ENCODE measurements around the gene IDNK. TPM values are rescaled to one million over a fixed set of nuclear protein-coding genes. Genes with fewer than 3 reads are reported as not detected.
"Not testable (repeated sequence)": the region's sequence is repeated elsewhere in the genome, so short reads cannot be mapped to it uniquely, and the experiment has no call there.

IDNK gene
- 1 to 10 TPM; 4.4 to 5.0 TPM for total RNA-seq

GRCh38 chr9:83622939-83623678 is at the start of gene IDNK:
Gene IDNK (plus strand): TSS chr9:83623143. CDS start chr9:83623172, 29 bp downstream.
- H3K27ac Mint-ChIP-seq, result peak within 1 kb of the TSS; percentile 93
- peaks cover 26% of the 10 kb centered on the region for H3K4me1 Mint-ChIP-seq (ENCODE audit: low read depth)
- H3K36me3 Mint-ChIP-seq, result peaks cover 2% of the 10 kb centered on the region
- peak; percentile 76 for DNase-seq
- CTCF ChIA-PET, result interaction anchor here (0.6 to 2.5 kb wide), 9 partner anchors 20 to 671 kb away, joined by 3 to 12 read pairs (median 4); partner anchors contain the start of gene UBQLN1
- H3K9me3 Mint-ChIP-seq, result no peaks in the 10 kb centered on the region
- POLR2A ChIA-PET, result interaction anchor here (0.6 to 3.3 kb wide), 5 partner anchors 8 to 298 kb away, joined by 3 to 24 read pairs (median 4); partner anchors contain the start of genes KIF27 and UBQLN1
- H3K27me3 Mint-ChIP-seq, result no peaks in the 10 kb centered on the region
- peak within 1 kb of the TSS; percentile 77 for H3K4me3 Mint-ChIP-seq
- intact Hi-C loops (cut with micrococcal nuclease), result loop anchor here (1.0 to 10.0 kb wide), 6 partner anchors 85 to 672 kb away; partner anchors contain the start of genes GKAP1, HNRNPK, KIF27 and RMI1

GRCh38 chr9:83574482-83574881 is 48.5 kb upstream of the IDNK start:
- Mint-ChIP-seq H3K4me3 (no peak overlapping the region), H3K9me3 (peaks cover 17% of the 10 kb centered on the region), H3K27me3 (no peaks in the 10 kb centered on the region), H3K27ac (no peak overlapping the region), H3K4me1 (ENCODE audit: low read depth) (no peaks in the 10 kb centered on the region), H3K36me3 (peaks cover 29% of the 10 kb centered on the region)
- intact Hi-C loops (cut with micrococcal nuclease), result no loop called here
- no peak for DNase-seq
- ChIA-PET POLR2A (no interaction called here), CTCF (interaction anchor here (0.6 kb wide), 1 partner anchor 240 kb away, joined by 3 read pairs; no protein-coding TSS in a partner anchor)

GRCh38 chr9:83582029-83582428 is 40.9 kb upstream of the IDNK start:
- CTCF ChIA-PET, result no interaction called here
- POLR2A ChIA-PET, result no interaction called here
- Mint-ChIP-seq H3K4me1 (ENCODE audit: low read depth) (no peaks in the 10 kb centered on the region), H3K27ac (no peak overlapping the region), H3K27me3 (no peaks in the 10 kb centered on the region), H3K36me3 (peaks cover 29% of the 10 kb centered on the region), H3K9me3 (peaks cover 19% of the 10 kb centered on the region), H3K4me3 (no peak overlapping the region)
- intact Hi-C loops (cut with micrococcal nuclease), result no loop called here
- DNase-seq, result no peak

- Mint-ChIP-seq H3K36me3 (peaks cover 17% of the 10 kb centered on the region), H3K27ac (no peak overlapping the region), H3K4me3 (no peak overlapping the region), H3K4me1 (ENCODE audit: low read depth) (peaks cover 7% of the 10 kb centered on the region), H3K9me3 (peaks cover 12% of the 10 kb centered on the region), H3K27me3 (no peaks in the 10 kb centered on the region)
- CTCF ChIA-PET, result no interaction called here
- DNase-seq, result peak; percentile 37
- intact Hi-C loops (cut with micrococcal nuclease), result no loop called here
- POLR2A ChIA-PET, result no interaction called here
Observed at GRCh38 chr9:83583151-83584014, 39.6 kb upstream of the IDNK start.

- POLR2A ChIA-PET, result no interaction called here
Observed at GRCh38 chr9:83584995-83585394, 37.9 kb upstream of the IDNK start.

GRCh38 chr9:83588256-83588655 is 34.7 kb upstream of the IDNK start:
- Mint-ChIP-seq H3K4me3 (no peak overlapping the region), H3K27ac (no peak overlapping the region), H3K4me1 (ENCODE audit: low read depth) (peaks cover 7% of the 10 kb centered on the region), H3K9me3 (peaks cover 4% of the 10 kb centered on the region), H3K36me3 (peaks cover 7% of the 10 kb centered on the region), H3K27me3 (no peaks in the 10 kb centered on the region)
- intact Hi-C loops (cut with micrococcal nuclease), result no loop called here
- no peak for DNase-seq
- ChIA-PET CTCF (no interaction called here), POLR2A (no interaction called here)

More at GRCh38 chr9:83584995-83585394, 37.9 kb upstream of the IDNK start:
- intact Hi-C loops (cut with micrococcal nuclease), result no loop called here
- H3K9me3 Mint-ChIP-seq, result peaks cover 4% of the 10 kb centered on the region
- peaks cover 7% of the 10 kb centered on the region for H3K36me3 Mint-ChIP-seq
- no peak overlapping the region for H3K4me3 Mint-ChIP-seq
- CTCF ChIA-PET, result no interaction called here
- H3K27ac Mint-ChIP-seq, result no peak overlapping the region
- H3K4me1 Mint-ChIP-seq (ENCODE audit: low read depth), result peaks cover 7% of the 10 kb centered on the region
- no peak for DNase-seq
- no peaks in the 10 kb centered on the region for H3K27me3 Mint-ChIP-seq

GRCh38 chr9:83596899-83597504 is 25.9 kb upstream of the IDNK start:
- no peak overlapping the region for H3K27ac Mint-ChIP-seq
- H3K4me1 Mint-ChIP-seq (ENCODE audit: low read depth), result no peaks in the 10 kb centered on the region
- no peak overlapping the region for H3K4me3 Mint-ChIP-seq
- H3K9me3 Mint-ChIP-seq, result no peaks in the 10 kb centered on the region
- POLR2A ChIA-PET, result no interaction called here
- no peaks in the 10 kb centered on the region for H3K36me3 Mint-ChIP-seq
- CTCF ChIA-PET, result interaction anchor here (0.7 to 3.6 kb wide), 7 partner anchors 9 to 269 kb away, joined by 3 to 51 read pairs (median 4); no protein-coding TSS in a partner anchor
- peak; percentile 56 for DNase-seq
- intact Hi-C loops (cut with micrococcal nuclease), result loop anchor here (1.0 kb wide), 1 partner anchor 263 kb away; no protein-coding TSS in a partner anchor
- H3K27me3 Mint-ChIP-seq, result no peaks in the 10 kb centered on the region

- intact Hi-C loops (cut with micrococcal nuclease), result no loop called here
Observed at GRCh38 chr9:83598487-83598886, 24.5 kb upstream of the IDNK start.

GRCh38 chr9:83599071-83599470 is 23.9 kb upstream of the IDNK start:
- H3K9me3 Mint-ChIP-seq, result no peaks in the 10 kb centered on the region
- intact Hi-C loops (cut with micrococcal nuclease), result no loop called here
- no peaks in the 10 kb centered on the region for H3K4me1 Mint-ChIP-seq (ENCODE audit: low read depth)
- ChIA-PET POLR2A (no interaction called here), CTCF (no interaction called here)
- H3K27me3 Mint-ChIP-seq, result no peaks in the 10 kb centered on the region
- no peak for DNase-seq
- H3K27ac Mint-ChIP-seq, result no peak overlapping the region
- no peak overlapping the region for H3K4me3 Mint-ChIP-seq
- H3K36me3 Mint-ChIP-seq, result no peaks in the 10 kb centered on the region

More at GRCh38 chr9:83598487-83598886, 24.5 kb upstream of the IDNK start:
- POLR2A ChIA-PET, result no interaction called here
- Mint-ChIP-seq H3K36me3 (no peaks in the 10 kb centered on the region), H3K27me3 (no peaks in the 10 kb centered on the region), H3K4me1 (ENCODE audit: low read depth) (no peaks in the 10 kb centered on the region), H3K27ac (no peak overlapping the region), H3K4me3 (no peak overlapping the region), H3K9me3 (no peaks in the 10 kb centered on the region)
- CTCF ChIA-PET, result interaction anchor here (0.6 to 3.6 kb wide), 2 partner anchors 97 to 263 kb away, joined by 4 to 51 read pairs; no protein-coding TSS in a partner anchor
- no peak for DNase-seq

- H3K4me1 Mint-ChIP-seq (ENCODE audit: low read depth), result no peaks in the 10 kb centered on the region
- intact Hi-C loops (cut with micrococcal nuclease), result no loop called here
- no peaks in the 10 kb centered on the region for H3K36me3 Mint-ChIP-seq
- POLR2A ChIA-PET, result no interaction called here
- H3K27me3 Mint-ChIP-seq, result no peaks in the 10 kb centered on the region
- no peak overlapping the region for H3K4me3 Mint-ChIP-seq
- no peak for DNase-seq
- no peaks in the 10 kb centered on the region for H3K9me3 Mint-ChIP-seq
- CTCF ChIA-PET, result no interaction called here
- H3K27ac Mint-ChIP-seq, result no peak overlapping the region
Observed at GRCh38 chr9:83601463-83601862, 21.5 kb upstream of the IDNK start.

- H3K9me3 Mint-ChIP-seq; CTCF ChIA-PET; DNase-seq; intact Hi-C loops (cut with micrococcal nuclease); POLR2A ChIA-PET; H3K27me3 Mint-ChIP-seq; H3K36me3 Mint-ChIP-seq; H3K4me3 Mint-ChIP-seq; H3K27ac Mint-ChIP-seq; H3K4me1 Mint-ChIP-seq (ENCODE audit: low read depth): not testable (repeated sequence)
Observed at GRCh38 chr9:83607620-83608019, 15.3 kb upstream of the IDNK start.

- intact Hi-C loops (cut with micrococcal nuclease); CTCF ChIA-PET; H3K36me3 Mint-ChIP-seq; DNase-seq; H3K9me3 Mint-ChIP-seq; H3K4me3 Mint-ChIP-seq; H3K4me1 Mint-ChIP-seq (ENCODE audit: low read depth); H3K27ac Mint-ChIP-seq; POLR2A ChIA-PET; H3K27me3 Mint-ChIP-seq: not testable (repeated sequence)
Observed at GRCh38 chr9:83613298-83613697, 9.6 kb upstream of the IDNK start.

Measured in activated CD4-positive, alpha-beta memory T cell treated with anti-CD3 and anti-CD28 coated beads for 36 hours (primary cell).